GM21390 (cell line): Measurements from ENCODE around the gene RUFY4.

Source experiments
- ATAC-seq: cut with Tn5 transposase; IDR thresholded peaks from one replicate; pipeline ENCODE4 v1.9.1; 2021; ENCODE audit not compliant: unreplicated experiment

Gene RUFY4

GRCh38 chr2:218068721-218069334 lies at the start of gene RUFY4:
TSS of gene RUFY4 (plus strand) at chr2:218069253. CDS start at chr2:218070606, 1,353 bp downstream.
- peak; percentile 88 for ATAC-seq

GRCh38 chr2:218019411-218020060 lies 49.5 kb upstream of the RUFY4 start:
- ATAC-seq = no peak

GRCh38 chr2:218020281-218020680 lies 48.8 kb upstream of the RUFY4 start:
- ATAC-seq = no peak

- no peak for ATAC-seq
Observed at GRCh38 chr2:218020966-218021535, 48.0 kb upstream of the RUFY4 start.

- no peak for ATAC-seq
Observed at GRCh38 chr2:218021536-218022071, 47.4 kb upstream of the RUFY4 start.

GRCh38 chr2:218022131-218022850 lies 46.8 kb upstream of the RUFY4 start:
- no peak for ATAC-seq

GRCh38 chr2:218022851-218023530 lies 46.1 kb upstream of the RUFY4 start:
- no peak for ATAC-seq

- ATAC-seq = no peak
Observed at GRCh38 chr2:218023636-218024035, 45.4 kb upstream of the RUFY4 start.

GRCh38 chr2:218024336-218024735 lies 44.7 kb upstream of the RUFY4 start:
- no peak for ATAC-seq

GRCh38 chr2:218024871-218025270 lies 44.2 kb upstream of the RUFY4 start:
- no peak for ATAC-seq

- no peak for ATAC-seq
Observed at GRCh38 chr2:218026244-218026643, 42.8 kb upstream of the RUFY4 start.

GRCh38 chr2:218026676-218027425 lies 42.2 kb upstream of the RUFY4 start:
- no peak for ATAC-seq

- ATAC-seq = no peak
Observed at GRCh38 chr2:218027426-218028188, 41.4 kb upstream of the RUFY4 start.

- no peak for ATAC-seq
Observed at GRCh38 chr2:218028189-218028495, 40.9 kb upstream of the RUFY4 start.

- ATAC-seq = no peak
Observed at GRCh38 chr2:218028562-218029348, 40.3 kb upstream of the RUFY4 start.

GRCh38 chr2:218029366-218030360 lies 39.4 kb upstream of the RUFY4 start:
- no peak for ATAC-seq

GRCh38 chr2:218030409-218031195 lies 38.5 kb upstream of the RUFY4 start:
- no peak for ATAC-seq
